ENCODE measurements around the gene FNIP1.
"Not testable (repeated sequence)": the region's sequence is repeated elsewhere in the genome, so short reads cannot be mapped to it uniquely, and the experiment has no call there.

FNIP1 gene

DNA sequence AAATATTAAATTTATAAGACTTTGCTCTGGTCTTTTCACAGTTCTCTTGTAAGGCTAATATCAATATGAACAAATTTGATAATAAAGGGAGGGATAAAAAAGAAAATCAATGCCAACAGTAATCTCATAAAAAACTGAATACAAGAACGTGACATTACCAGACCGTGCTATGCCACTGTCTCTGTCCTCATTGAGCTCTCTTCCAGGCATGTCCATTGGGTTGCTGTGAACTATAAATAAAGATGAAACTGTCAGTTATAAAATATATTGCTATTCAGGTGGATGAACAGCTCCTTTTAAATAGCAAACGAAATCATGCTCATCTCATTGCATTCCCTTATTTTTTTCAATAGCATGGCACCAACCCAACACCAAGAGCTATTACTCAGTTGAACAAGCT is 87.8 kb downstream of the FNIP1 start:
- TF ChIP-seq POLR2AphosphoS5 (IDR thresholded peaks at IDR 0.05; ENCODE audit: low read depth, low read length): no peak
- TF ChIP-seq POLR2A (IDR thresholded peaks at IDR 0.05; ENCODE audit: low read depth, low read length): no peak
- no peak for TF ChIP-seq TAF1 (IDR thresholded peaks at IDR 0.05; ENCODE audit: borderline replicate concordance, low read depth, low read length)
- FAIRE-seq (no peak), DNase-seq (ENCODE audit: insufficient read length) (no peak)

DNA sequence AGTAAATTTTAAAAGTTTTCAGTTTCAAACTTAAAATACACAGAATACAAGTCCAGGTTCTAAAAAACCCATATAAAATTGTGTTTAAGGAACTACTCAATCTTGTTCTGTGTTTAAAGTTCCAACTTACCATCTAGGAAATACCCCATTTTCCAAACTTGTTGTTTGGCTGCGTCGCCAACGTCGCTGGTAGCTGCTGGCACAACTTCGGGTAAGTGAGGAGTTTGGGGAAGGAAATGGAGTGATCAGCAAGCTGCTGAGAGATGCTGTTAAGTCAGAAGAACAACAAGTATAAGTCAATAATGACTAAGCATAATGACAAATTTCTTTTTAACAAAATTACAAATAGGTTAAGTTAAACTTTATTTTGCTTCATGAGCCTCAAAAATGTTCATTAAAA is 90.5 kb downstream of the FNIP1 start:
- no peak for TF ChIP-seq TAF1 (IDR thresholded peaks at IDR 0.05; ENCODE audit: borderline replicate concordance, low read depth, low read length)
- TF ChIP-seq POLR2AphosphoS5 (IDR thresholded peaks at IDR 0.05; ENCODE audit: low read depth, low read length): no peak
- no peak for TF ChIP-seq POLR2A (IDR thresholded peaks at IDR 0.05; ENCODE audit: low read depth, low read length)
- no peak for FAIRE-seq

DNA sequence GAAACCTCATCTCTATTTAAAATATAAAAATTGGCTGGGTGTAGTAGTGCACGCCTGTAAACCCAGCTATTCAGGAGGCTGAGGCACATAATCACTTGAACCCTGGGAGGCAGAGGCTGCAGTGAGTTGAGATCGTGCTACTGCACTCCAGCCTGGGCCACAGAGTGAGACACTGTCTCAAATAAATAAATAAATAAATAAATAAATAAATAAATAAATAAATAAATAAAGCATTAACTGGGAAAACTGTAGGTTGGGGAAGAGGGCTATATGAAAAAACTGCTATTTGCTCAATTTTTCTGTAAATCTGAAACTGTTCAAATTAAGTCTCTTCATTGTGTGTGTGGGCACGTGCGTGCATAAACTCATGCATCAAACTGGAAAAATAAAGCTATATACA is 101.9 kb downstream of the FNIP1 start:
- TF ChIP-seq TAF1 (IDR thresholded peaks at IDR 0.05; ENCODE audit: borderline replicate concordance, low read depth, low read length) (no peak), POLR2A (IDR thresholded peaks at IDR 0.05; ENCODE audit: low read depth, low read length) (no peak), POLR2AphosphoS5 (IDR thresholded peaks at IDR 0.05; ENCODE audit: low read depth, low read length) (no peak)
- DNase-seq (ENCODE audit: insufficient read length) (no peak), FAIRE-seq (no peak)

More for the DNA sequence above, 90.5 kb downstream of the FNIP1 start:
- DNase-seq (ENCODE audit: insufficient read length): no peak

DNA sequence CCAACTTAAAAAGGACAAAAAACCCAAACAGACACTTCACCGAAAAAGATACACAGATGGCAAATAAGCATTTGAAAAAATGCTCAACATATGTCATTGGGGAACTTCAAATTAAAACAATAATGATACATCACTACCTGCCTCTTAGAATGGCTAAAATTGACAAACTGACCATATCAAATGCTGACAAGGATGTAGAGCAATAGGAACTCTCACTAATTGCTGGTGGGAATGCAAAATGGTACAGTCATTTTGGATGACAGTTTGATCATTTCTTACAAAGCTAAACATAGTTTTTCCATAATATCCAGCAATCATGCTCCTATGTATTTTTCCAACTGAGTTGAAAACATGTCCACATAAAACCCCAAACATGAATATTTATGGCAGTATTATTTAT is 102.9 kb downstream of the FNIP1 start:
- DNase-seq (ENCODE audit: insufficient read length) (no peak), FAIRE-seq (peak; percentile 24)
- TF ChIP-seq TAF1 (IDR thresholded peaks at IDR 0.05; ENCODE audit: borderline replicate concordance, low read depth, low read length) (no peak), POLR2A (IDR thresholded peaks at IDR 0.05; ENCODE audit: low read depth, low read length) (no peak), POLR2AphosphoS5 (IDR thresholded peaks at IDR 0.05; ENCODE audit: low read depth, low read length) (no peak)

DNA sequence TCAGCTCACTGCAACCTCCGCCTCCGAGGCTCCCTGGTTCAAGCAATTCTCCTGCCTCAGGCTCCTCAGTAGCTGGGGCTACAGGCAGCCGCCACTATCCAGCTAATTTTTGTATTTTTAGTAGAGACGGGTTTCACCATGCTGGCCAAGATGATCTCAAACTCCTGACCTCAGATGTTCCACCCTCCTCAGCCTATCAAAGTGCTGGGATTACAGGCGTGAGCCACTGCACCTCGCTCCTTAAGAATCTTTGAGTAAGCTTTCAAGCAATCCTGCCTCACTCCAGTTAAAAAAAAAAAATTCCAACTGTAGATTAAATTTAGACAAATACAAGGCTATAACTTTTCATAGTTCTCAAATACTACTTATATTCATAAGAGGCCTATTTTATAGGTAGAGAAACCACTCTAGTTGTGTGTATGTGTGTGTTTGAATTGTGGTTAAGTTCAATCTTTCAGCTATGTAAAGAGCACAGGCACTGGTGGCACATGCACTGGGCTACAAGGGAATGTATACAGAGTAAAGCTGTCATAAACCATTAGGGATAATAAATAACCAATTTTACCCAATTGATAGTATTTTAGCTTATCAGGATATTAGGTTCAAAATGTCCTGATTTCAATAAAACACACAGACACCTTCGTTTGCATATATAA is 111.2 kb downstream of the FNIP1 start:
- no peak for TF ChIP-seq POLR2A (IDR thresholded peaks at IDR 0.05; ENCODE audit: low read depth, low read length)
- TF ChIP-seq TAF1 (IDR thresholded peaks at IDR 0.05; ENCODE audit: borderline replicate concordance, low read depth, low read length): no peak
- TF ChIP-seq POLR2AphosphoS5 (IDR thresholded peaks at IDR 0.05; ENCODE audit: low read depth, low read length): no peak
- no peak for DNase-seq (ENCODE audit: insufficient read length)
- no peak for FAIRE-seq

DNA sequence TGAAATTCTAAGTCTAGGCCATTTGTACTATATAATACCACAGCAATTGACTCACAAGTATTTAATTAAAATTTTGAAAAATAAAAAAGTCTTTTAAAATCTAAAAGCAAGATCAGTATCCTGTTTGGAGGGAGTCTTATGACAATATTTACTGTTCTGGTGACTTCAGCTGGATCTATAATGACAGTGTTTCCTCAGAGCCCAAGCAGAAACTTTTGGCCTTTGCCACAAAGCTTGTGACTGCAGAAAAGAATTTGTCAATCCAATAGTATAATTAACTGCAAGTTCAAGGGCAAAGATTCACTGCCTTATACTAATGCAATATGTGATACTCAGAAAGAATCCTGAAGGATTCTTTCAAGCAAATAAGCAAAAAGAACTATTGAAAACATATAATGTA is 112.2 kb downstream of the FNIP1 start:
- DNase-seq (ENCODE audit: insufficient read length) (no peak), FAIRE-seq (no peak)
- no peak for TF ChIP-seq POLR2AphosphoS5 (IDR thresholded peaks at IDR 0.05; ENCODE audit: low read depth, low read length)
- no peak for TF ChIP-seq POLR2A (IDR thresholded peaks at IDR 0.05; ENCODE audit: low read depth, low read length)
- TF ChIP-seq TAF1 (IDR thresholded peaks at IDR 0.05; ENCODE audit: borderline replicate concordance, low read depth, low read length): no peak

DNA sequence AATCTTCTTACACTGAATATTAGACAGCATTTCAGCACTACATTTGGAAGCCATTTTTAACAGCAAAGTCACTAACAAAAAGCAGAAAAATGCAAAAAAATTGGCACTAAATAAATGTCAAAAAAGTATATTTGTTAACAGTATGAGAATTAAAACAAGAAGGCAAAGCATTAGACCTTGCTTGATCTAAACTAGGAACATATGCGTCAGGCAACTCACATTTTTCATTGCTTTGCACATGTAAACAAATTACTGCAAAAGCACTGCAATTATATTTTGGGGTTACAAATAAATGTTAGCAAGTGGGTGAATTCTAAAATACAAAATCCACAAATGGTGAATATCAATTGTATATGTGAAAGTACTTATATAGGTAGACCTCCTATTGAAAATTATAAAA is 112.8 kb downstream of the FNIP1 start:
- no peak for FAIRE-seq
- TF ChIP-seq POLR2AphosphoS5 (IDR thresholded peaks at IDR 0.05; ENCODE audit: low read depth, low read length) (no peak), TAF1 (IDR thresholded peaks at IDR 0.05; ENCODE audit: borderline replicate concordance, low read depth, low read length) (no peak), POLR2A (IDR thresholded peaks at IDR 0.05; ENCODE audit: low read depth, low read length) (no peak)

DNA sequence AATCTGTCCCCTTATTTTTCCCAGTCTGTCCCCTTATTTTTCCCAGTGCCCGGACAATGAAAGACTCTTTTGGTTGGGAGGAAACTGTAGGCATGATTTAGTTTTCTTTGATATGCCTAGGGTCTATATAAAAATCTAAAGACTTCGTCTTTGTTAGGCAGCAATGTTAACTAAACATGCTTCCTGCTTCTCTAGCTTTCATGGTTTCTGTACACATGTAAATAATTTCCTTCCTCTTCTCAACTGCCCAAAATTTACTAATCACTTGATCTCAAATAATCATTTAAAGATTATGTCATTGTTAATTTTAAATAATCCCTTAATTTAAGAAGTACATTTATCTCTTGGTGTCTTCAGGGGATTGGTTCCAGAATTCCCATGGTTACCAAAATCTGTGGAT is 114.0 kb downstream of the FNIP1 start:
- no peak for TF ChIP-seq TAF1 (IDR thresholded peaks at IDR 0.05; ENCODE audit: borderline replicate concordance, low read depth, low read length)
- no peak for TF ChIP-seq POLR2A (IDR thresholded peaks at IDR 0.05; ENCODE audit: low read depth, low read length)
- TF ChIP-seq POLR2AphosphoS5 (IDR thresholded peaks at IDR 0.05; ENCODE audit: low read depth, low read length): no peak
- DNase-seq (ENCODE audit: insufficient read length) (no peak), FAIRE-seq (no peak)

More for the DNA sequence above, 112.8 kb downstream of the FNIP1 start:
- no peak for DNase-seq (ENCODE audit: insufficient read length)

DNA sequence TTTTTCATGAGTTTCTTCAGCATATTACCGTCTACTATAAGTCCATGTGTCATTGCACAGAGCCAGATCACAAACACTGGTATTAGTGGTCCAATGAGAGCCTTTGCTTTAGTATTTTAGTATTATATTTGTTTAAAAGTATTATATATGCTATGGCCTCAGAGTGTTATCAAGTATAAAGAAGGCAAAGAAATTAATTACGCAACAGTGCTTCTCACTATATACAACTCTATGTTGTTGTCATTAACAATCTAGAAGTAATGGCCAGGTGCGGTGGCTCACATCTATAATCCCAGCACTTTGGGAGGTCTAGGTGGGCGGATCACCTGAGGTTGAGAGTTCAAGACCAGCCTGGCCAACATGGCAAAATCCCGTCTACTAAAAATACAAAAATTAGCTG is 114.6 kb downstream of the FNIP1 start:
- TF ChIP-seq TAF1 (IDR thresholded peaks at IDR 0.05; ENCODE audit: borderline replicate concordance, low read depth, low read length) (no peak), POLR2A (IDR thresholded peaks at IDR 0.05; ENCODE audit: low read depth, low read length) (no peak)
- FAIRE-seq: no peak

DNA sequence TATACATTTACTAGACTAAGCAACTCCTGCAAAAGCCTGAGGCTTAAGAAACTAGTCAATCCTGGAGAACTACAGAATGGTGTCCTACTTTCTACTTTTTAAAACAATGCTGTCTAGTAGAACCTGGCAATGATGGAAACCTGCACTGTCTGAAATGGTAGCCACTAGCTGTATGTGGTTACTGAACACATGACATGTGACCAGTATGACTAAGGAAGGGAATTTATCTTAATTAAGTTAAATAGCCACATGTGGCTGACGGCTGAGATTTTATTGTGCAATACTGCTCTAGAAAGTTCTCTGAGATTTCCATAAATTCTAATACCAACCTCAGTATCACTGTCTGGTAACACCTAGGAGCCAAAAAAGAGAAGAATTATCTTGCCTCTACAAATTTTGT is 116.9 kb downstream of the FNIP1 start:
- no peak for DNase-seq (ENCODE audit: insufficient read length)

More for the DNA sequence above, 114.6 kb downstream of the FNIP1 start:
- no peak for DNase-seq (ENCODE audit: insufficient read length)

DNA sequence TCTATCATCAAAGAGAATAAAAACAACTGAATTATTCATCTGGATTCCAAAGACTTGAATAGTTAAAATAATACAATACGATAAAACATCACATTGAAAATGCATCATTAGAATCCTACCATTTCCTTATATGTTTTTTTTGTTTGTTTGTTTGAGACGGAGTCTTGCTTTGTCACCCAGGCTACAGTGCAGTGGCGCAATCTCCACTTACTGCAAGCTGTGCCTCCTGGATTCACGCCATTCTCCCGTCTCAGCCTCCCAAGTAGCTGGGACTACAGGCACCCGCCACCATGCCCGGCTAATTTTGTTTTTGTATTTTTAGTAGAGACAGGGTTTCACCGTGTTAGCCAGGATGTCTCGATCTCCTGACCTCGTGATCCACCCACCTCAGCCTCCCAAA is 118.5 kb downstream of the FNIP1 start:
- DNase-seq (ENCODE audit: insufficient read length); FAIRE-seq: not testable (repeated sequence)

More for the DNA sequence above, 116.9 kb downstream of the FNIP1 start:
- FAIRE-seq: no peak
- TF ChIP-seq POLR2A (IDR thresholded peaks at IDR 0.05; ENCODE audit: low read depth, low read length): no peak
- no peak for TF ChIP-seq TAF1 (IDR thresholded peaks at IDR 0.05; ENCODE audit: borderline replicate concordance, low read depth, low read length)
- no peak for TF ChIP-seq POLR2AphosphoS5 (IDR thresholded peaks at IDR 0.05; ENCODE audit: low read depth, low read length)

DNA sequence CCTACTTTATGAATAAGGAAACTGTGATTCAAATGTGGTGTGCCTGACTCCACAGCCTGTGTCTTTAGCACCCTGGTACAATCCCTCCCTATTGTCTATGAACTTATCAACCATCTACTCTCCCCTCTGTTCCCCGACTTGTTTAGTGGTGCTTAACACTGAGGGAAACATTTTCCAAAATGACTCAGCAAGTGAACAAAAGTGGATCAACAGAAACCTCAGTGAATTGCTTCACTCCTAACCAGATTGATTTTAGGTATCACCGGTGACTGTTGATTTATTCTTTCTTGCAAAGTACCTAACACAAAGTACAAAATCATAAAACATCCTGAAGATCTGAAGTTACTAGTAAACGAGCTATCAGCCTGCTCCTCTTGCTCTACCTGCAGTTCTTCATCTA is 119.7 kb downstream of the FNIP1 start:
- no peak for DNase-seq (ENCODE audit: insufficient read length)
- FAIRE-seq: no peak
- TF ChIP-seq TAF1 (IDR thresholded peaks at IDR 0.05; ENCODE audit: borderline replicate concordance, low read depth, low read length) (no peak), POLR2A (IDR thresholded peaks at IDR 0.05; ENCODE audit: low read depth, low read length) (no peak), POLR2AphosphoS5 (IDR thresholded peaks at IDR 0.05; ENCODE audit: low read depth, low read length) (no peak)

DNA sequence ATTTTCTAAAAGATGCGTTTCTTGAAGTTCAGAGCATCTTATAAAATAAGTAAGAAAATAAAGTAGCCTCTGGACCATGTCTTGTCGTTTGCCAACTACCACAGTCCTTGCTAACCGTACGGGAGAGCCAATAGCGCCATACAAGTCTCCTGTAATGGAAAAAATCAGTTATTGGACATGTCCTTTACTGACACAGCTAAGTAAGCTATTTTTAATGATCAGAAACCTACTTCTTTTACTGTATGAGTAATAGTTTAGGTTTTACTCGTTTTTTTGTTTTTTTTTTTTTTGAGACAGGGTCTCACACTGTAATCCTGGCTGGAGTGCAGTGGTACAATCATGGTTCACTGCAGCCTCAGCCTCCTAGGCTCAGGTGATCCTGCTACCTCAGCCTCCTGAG is 124.0 kb downstream of the FNIP1 start:
- TF ChIP-seq TAF1 (IDR thresholded peaks at IDR 0.05; ENCODE audit: borderline replicate concordance, low read depth, low read length) (no peak), POLR2A (IDR thresholded peaks at IDR 0.05; ENCODE audit: low read depth, low read length) (no peak), POLR2AphosphoS5 (IDR thresholded peaks at IDR 0.05; ENCODE audit: low read depth, low read length) (no peak)
- FAIRE-seq: no peak
- no peak for DNase-seq (ENCODE audit: insufficient read length)
